Iris pigment epithelial cell (primary cell): ENCODE data around the gene TGFBR3.

Experiments used
- DNase-seq: peaks from one replicate; pipeline ENCODE4 v3.0.0-alpha.2; 2011; ENCODE audit warnings: low read depth

The TGFBR3 gene

DNA sequence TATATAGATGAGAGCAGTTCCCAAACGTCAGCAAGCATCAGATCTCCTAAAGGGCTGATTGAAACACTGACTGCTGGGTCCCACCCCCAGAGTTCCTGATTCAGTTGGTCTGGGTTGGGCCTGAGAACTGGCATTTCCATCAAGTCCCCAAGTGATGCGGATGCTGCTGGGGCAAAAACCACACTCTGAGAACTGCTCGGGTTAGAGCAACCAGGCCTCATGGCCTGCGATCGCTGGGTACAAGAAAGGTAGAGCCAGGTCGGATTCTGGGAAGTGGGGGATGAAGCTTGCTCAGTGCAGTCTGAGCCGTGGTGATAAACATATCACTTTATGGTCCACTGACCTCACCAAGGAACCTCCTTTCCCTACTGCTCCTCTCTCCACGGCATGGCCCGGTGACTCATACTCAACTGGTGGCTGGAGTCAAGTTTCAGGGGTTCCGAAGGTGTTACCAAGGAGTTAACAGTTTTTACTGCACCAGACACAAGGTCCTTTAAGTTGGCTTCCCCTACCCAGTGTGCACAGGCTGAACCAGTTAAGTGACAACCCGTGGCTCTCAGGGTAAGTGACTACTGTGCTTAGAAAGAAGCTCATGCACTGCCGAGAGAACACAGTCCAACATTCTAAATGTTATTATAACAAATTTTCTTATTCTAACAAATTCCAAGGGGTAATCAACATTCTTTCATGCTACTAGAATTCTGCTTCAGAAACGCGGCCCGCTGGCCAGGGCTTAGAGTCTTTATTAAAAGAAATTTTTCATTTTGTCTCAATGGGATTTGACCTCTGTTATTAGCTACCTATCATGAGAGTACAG, 153.5 kb downstream of the TGFBR3 start:
- peak; percentile 91 for DNase-seq

DNA sequence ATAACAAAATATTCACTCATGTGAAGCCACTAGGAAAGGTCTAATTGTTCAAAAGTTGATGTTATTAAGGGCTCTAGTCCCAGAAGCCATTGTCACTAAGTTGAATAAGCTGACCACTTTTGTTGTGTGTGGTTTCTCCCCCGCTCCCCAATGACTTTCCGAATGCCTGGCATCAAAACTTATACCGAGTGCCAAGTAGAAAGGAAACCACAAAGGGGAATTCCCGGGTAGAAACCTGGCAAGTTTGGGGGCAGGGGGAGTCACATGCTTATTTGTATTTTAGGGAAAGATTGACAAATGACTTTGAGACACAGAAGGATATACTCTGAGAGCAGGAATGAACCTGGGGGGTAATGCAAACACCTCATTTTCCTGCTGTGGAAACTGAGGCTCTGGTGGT, 154.1 kb downstream of the TGFBR3 start:
- DNase-seq = peak; percentile 50

DNA sequence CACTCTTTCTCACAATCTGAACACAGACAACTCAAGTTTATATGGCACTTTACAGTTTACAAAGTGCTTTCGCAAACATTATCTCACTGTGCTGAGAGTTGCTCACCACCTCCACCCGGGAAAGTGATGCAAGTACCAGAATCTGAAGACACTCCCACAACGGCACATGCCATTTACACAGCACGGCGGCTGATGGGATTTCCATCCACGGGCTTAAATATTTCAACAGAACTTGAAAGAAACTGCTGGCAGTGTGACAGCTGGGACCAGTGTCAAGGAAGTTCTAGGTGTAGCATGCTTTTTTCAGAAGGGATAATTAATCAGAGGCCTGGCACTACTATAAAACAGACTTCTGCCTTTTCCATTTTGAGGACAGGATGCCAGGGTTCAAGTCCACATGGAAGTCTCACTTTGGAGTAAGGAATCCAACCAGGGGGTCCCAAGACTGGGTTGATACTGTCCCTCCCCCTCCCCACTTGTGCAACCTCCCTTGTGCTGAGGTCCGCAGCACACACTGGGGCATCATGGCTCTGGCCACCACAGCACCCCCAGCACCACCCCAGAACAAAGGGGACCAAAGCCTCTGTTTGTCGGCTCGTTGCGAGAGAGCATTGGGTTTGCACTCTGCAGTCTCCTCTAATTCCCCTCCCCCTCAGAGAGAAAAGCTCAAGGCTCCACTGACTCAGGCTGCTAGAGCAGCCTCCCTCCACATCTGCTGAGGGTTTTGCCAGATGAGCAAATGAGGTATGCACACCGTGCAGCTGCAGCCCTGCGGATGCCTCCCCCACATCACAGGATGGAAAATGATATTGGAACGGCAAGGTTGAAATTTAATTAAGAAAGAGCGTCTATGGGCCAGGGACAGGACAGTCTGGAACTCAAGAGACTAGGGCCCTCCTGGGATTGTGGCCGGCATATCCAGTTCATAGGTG, 154.9 kb downstream of the TGFBR3 start:
- DNase-seq = peak; percentile 83

DNA sequence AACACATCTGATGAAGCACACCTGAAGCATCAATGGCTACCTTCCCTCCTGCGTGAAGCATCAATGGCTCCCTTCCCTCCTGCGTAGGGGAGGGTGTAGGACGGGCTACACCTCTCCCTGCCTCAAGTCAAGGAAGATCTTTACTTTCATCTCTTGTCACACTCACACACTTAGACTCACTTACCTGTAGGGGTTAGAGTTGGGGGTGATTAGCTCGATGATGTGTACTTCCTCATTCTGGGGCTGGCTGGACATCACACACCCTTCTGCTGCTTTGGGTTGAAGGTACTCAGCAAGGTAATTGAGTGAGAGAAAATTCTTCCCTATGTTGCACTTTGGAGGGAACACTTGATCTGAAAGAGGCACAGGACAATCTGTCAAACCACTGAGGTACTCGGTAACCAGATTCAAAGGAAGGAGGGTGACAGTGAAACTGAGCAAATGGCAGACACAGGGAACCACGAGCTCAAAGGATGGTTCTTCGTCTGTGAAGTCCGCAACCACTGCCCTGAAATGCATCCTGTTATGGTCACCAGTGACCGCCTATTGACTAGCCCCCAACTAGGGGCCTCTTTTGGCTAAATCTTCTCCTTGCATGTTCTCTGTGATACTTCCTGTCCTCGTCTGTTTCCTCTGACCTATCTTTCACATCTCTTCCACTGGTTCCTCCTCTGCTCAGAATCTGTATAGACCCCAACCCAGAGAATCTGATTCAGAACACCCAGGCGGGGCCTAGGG, 156.2 kb downstream of the TGFBR3 start:
- DNase-seq = no peak

DNA sequence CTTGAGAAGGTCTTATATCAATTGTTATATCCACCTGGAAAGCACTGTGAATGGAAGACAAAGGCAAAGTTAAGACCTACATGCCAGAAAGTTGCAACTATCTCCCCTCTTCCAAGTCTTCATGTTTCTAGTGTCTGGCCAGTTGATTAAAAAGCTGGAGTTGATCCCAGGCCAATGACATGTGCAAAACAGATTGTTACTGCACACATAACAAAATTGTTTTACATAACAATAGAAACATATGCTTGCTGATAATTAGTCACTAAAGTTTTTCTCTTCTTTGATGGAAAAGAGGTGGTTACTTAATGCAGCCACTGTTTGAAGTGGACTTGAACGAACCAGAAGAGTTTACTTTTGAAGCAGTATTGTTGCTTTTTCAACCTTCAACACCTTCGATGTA, 158.2 kb downstream of the TGFBR3 start:
- DNase-seq = no peak

DNA sequence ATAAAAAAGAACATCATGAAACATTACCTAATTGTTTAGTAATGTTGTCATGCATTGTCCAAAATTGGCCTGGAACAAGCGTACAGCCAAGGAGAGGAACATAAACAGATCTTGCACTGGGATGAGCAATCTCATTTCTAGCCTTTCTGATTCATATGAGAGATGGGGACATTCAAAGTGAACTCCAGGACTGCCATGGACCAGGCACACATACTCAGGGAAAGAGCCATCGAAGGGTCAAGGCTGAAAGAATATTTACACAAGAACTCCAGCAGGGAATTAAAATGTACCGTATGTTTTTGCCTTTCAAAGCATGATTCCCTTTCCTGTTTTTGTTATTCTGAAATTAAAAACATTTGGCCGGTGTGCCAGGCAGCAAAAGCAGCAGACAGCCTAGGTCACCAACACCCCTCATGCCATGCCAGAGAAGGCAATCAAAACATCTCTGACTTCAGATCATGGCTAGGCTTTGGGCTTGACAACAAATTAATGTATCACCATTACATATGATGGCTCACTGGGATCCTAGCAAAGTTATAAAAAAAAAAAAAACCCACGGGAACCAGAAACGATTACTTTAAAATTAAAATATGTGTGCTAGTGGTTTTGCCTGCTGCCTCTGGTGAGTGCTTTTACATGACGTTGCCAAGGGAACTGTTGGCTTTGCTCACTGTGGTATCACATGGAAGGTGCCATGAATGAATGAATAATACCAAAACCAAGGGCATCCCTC, 159.8 kb downstream of the TGFBR3 start:
- DNase-seq = peak; percentile 95

DNA sequence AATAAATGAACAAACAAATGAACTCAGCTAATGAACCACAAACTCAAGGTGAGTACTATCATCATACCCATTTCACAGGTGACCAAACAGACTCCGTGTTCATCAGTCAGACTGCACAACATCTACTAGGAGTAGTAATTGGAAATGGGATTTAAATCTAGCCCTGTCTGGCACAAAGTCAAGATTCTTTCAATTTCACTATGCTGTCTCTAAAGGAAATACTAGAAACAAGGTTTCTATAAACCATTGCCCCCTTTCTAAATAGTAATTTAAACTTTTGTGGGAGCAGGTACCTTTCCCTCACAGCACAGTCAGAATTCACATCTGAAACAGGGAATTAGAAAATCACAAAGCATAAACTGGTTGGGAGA, 160.3 kb downstream of the TGFBR3 start:
- no peak for DNase-seq

DNA sequence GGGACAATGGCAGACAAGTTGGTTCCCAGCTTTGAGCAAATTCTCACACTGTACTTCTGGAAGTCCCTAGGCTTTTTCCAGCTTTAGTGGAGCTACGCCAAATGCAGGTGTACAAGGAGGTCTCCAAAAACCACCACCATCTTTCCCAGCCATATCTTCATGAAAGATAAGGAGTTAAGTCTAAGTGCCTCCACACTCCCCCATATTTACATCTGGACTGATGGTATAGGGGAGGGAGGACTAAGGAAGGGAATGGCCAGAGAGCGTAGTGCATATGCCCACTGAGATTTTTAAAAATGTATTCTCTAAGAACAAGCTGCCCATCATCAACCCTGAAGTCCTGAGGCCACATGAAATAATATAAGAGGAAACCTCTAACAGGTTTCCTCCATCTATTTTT, 161.3 kb downstream of the TGFBR3 start:
- no peak for DNase-seq

DNA sequence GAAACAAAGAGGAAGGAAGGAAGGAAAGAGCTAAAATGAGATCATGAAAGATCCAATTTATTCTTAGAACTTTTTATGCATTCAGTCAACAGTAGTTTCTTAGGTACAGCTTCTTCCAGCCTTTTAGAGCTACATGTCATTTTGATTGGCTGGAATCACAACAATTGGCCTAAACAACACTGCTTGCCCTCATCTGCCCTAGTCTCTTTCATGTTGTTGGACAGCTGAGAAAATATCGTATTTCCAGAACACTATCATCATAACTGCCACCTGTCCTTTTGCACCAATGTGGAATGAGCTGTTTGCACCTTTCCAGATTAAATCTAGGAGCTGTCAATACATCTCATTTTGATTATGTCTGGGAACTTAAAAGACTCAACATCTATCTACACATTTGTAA, 161.7 kb downstream of the TGFBR3 start:
- no peak for DNase-seq

DNA sequence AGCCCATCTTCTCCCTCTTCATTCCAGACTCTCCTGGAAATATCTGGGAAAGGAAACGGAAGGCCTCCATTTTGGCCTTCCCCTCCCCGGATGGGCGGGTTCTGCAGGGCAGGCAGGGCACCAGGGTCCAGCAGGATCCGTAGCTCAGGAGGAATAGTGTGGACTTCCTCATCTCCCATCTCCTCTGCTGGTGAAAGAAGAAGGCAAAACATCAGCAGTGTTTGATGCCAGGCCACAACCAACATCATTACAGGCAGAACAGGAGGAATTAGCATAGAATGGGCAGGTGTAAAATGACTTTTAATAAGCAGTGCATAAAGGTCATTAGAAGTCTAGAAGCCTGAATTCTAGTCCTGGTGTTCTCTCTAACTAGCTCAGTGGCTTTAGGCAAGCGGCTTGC, 165.9 kb downstream of the TGFBR3 start:
- DNase-seq = no peak

DNA sequence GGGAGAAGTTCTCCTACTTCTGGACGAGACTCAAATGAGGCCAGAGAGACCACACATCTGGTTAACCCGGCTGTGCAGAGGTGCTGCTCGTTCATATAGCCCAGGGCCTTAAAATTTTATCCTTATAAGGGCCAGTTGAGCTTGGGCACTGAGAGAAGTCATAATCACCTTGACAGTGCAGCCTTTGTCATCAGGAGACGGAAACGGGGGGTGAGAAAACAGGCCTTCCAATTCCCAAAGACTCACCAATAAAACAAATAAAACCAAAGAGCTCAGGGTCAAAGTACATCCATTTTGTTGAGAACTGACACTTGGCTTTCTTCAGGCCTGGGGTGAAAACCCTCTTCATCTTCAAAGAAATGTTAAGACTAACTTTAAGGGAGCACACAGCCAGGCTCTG, 167.1 kb downstream of the TGFBR3 start:
- DNase-seq = no peak

DNA sequence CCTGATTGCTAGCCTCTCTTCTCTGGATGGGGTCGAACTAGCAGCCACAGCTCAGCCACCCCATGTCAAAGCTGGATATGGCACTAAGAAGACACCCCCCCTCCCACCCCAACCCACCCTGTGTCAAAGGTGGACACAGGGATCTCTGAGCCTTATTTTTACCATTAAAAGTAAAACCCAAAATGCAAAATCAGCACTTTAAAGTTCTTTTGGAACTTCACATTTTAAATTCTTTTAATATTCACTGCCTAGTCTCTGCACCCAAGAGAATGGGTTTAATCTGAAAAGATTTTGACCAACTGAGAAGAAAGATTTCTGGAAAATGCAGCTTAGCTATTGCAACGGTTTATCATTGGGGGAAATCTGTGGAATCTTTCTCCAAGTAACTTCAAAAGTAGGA, 167.6 kb downstream of the TGFBR3 start:
- DNase-seq = no peak

DNA sequence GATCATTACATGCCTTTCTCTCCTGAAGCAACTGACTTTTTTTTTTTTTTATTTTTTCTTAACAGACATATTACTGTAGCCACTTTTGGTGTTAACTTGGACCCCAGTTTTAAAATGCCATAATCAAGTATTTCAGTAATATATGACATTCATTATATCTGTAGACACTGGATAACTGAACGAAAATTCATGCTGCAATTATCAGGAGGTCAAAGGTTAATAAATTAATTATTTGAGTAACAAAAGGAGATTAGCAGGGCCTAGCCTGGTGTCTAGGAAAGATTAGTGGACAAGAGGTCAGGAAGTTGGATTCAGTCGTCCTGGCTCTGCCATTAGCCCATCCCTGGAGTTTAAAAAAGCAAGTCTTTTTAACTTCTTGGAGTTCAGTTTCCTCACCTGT, 168.1 kb downstream of the TGFBR3 start:
- no peak for DNase-seq

DNA sequence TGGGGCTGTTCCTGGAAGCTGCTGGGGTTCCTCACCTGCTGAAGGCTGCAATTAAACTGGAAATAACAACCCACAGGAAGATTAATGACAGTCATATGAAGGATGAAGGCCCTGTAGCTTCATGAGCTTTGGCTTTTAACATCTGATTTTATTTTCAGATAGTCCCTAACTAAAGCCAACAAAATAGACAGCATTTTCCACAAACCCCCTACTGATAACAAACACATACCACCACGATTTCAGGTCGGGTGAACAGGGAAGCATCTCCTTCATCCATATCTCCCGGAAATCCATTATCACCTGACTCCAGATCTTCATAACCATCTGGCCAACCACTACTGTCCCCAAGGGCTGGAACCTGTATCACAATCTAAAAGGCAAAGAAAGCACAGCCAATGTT, 169.6 kb downstream of the TGFBR3 start:
- no peak for DNase-seq

DNA sequence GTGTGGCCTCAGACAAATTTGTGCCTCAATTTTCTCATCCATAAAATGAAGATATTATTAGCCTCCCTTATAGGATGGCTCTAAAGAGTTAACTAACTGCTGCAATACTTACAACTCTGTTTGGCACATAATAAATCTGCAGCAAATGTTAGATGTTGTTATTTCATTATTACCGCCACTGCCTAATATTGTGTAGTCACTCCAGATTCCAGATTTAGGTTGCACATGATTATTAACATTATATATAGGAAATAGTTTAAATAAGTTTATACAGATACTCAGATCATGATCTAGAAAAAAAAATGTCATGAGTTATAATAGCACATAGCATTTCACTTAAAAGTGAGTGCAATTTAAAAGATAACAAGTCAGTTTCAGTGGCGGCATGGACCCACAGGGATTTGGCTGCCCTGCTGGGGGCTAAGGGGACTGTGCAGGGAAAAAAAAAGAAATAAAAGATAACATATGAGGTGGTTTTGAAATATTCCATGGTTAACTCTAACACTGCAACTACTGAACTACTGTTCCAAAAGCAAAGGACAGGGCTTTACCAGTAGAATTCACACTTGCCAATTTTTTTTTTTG, 170.4 kb downstream of the TGFBR3 start:
- no peak for DNase-seq

DNA sequence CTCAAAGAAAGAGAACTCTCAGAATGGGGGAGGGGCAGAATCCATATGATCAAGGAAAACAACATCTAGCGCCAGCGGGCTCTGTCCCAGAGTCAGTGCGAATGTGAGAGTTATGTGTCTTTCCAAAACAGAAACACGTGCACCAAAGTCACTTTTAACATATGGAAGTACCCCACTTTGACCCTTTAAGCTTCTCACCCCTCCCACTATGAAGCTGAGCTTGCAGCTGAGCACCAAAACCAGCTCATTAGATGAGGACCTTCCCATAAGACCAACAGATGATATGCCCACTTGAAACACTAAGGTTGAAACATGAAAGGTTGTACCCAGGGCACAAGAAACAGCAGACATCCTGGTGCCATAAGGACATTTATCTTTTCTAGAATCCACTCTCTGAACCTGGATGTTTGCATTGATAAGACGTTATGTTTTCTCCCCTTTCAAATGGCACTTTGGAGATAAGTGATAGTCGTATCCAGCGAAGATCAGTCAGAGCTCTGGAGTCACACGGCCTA, 171.0 kb downstream of the TGFBR3 start:
- DNase-seq = no peak

DNA sequence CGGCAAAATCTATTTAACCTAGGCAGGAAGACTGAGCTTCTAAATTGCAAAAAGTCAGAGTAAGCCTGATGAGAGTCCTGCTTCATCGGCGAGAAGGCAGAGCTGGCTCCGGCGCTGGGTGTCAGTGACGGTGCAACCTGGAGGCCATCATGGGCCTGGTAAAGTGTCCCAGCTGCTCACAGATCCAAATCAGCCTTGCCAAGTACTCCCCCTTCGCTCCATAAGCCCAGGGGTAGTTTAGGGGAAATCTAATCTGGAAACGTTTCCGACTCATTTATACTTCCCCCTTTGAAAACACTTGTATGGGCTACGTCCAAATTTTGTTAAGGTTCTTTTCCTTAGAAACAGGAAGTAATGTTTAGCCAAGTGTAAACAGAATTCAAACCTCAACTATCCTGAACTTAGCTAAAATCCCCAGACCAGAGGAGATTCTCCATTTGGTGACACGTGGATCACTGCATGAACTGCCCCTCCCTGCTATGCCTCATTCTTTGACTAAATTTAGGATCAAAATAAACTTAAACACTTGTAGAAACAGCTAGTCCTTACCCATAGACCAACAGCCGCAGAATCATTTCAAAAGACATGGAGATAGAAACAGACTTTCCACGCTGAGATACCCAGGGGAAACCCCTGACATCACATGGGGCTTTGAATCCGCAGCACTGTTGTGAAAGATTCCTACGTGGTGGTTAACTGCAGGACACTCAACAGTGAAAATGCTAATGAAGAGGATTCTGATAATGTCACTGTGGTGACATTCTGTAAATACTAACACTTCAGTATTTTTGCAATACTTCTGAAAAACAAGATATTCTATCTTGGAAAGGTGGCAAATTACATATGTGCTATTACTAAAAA, 172.7 kb downstream of the TGFBR3 start:
- peak; percentile 94 for DNase-seq

DNA sequence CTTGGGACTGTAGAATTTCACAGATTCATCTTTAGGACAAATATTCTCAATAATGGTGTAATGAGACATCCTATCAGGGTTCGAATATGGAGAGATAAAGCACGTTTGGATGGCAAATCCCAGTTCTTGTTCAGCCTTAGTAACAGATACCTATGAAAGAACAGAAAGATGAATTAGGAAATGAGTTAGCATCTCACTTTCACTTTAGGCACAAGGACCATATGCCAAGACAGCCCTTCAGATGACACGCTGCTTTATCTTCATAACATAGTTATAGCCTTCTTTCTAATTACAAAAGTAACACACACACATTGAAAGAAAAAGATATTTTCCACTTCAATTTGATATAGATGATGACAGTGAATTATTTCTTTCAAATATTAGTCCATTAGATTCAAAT, 173.6 kb downstream of the TGFBR3 start:
- DNase-seq = no peak

DNA sequence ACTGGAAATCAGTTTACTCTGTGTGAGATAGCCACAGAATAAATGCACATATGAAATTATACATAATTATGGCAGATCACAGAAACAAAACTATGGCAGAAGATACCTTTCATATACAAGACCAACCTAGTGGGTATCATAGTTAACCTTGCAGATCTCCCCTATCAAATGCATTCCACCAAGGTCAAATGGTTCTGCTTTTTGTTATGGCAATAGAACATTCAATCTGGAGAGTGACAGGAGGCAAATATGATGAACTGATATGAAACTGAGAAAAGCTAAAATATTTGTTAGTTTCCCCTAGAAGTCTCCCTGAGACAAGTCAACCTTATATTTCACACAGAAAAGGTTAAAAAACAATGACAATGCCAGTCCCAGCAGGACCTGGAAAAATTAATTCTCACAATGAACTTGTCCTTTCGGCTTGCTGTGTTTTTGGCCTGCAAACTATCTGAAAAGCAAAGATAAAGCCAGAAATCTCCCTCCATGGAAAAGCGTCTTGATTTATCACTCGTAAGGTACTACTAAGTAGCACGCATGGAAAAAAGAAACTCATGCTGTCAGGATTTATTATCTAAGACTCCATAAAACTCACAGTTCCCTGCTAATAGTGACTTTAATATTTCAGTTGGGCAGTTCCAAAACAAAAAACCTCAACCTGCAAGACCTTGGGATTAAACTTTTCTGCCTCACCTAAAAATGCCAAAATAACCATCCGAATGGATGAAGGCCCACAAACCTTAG, 174.3 kb downstream of the TGFBR3 start:
- DNase-seq = no peak

DNA sequence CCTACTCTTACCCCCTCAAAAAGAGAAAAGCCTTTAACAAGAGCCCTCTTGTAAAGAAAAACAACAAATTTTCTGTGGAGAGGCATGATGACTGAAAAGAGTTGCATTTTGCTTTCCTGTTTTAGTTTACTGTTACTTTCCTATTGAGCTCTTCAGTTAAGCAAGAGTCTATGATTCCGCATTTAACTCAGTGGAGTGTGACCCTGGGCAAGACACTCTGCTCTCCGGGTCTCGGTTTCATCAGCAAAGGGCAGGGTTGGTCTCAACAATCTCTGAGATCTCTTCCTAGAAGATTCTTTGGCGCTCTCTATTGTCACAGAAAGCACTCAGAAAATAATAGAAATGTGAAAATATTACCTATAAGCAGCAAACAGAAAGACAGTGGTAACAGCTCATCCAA, 175.7 kb downstream of the TGFBR3 start:
- no peak for DNase-seq
